ENCODE measurements around the gene RNF25.

Gene RNF25

GRCh38 chr2:218671654-218672566, at the start of gene RNF25, which contains the start of gene STK36:
TSS of gene RNF25 (minus strand) at chr2:218672002. CDS start at chr2:218671970, 32 bp downstream.
TSS of gene STK36 (plus strand) at chr2:218672086. CDS start at chr2:218672830, 744 bp downstream.
- DNase-seq, result peak; percentile 94

GRCh38 chr2:218721488-218721887, 49.7 kb upstream of the RNF25 start:
- DNase-seq, result no peak

- no peak for DNase-seq
These were observed 48.5 kb upstream of the RNF25 start for GRCh38 chr2:218720048-218721041.

GRCh38 chr2:218719457-218719856, 47.7 kb upstream of the RNF25 start:
- DNase-seq, result no peak

- no peak for DNase-seq
These were observed 46.3 kb upstream of the RNF25 start for GRCh38 chr2:218718058-218718457.

- DNase-seq, result no peak
These were observed 45.5 kb upstream of the RNF25 start for GRCh38 chr2:218717262-218717661.

- no peak for DNase-seq
These were observed 44.3 kb upstream of the RNF25 start for GRCh38 chr2:218716070-218716469.

GRCh38 chr2:218713922-218714321, 42.1 kb upstream of the RNF25 start:
- DNase-seq, result no peak

GRCh38 chr2:218711550-218711929, 39.7 kb upstream of the RNF25 start:
- DNase-seq, result no peak

- peak; percentile 99 for DNase-seq
These were observed 39.1 kb upstream of the RNF25 start, which contains the start of gene TTLL4 for GRCh38 chr2:218710687-218711549. TSS of gene TTLL4 (plus strand) at chr2:218710835. CDS start at chr2:218737677, 26,842 bp downstream.

GRCh38 chr2:218710334-218710686, 38.5 kb upstream of the RNF25 start:
- no peak for DNase-seq

GRCh38 chr2:218709908-218710307, 38.1 kb upstream of the RNF25 start:
- no peak for DNase-seq

GRCh38 chr2:218708086-218708485, 36.3 kb upstream of the RNF25 start:
- DNase-seq, result no peak

- DNase-seq, result no peak
These were observed 31.5 kb upstream of the RNF25 start for GRCh38 chr2:218703341-218703740.

GRCh38 chr2:218701806-218702205, 30.0 kb upstream of the RNF25 start:
- no peak for DNase-seq

GRCh38 chr2:218698885-218699284, 27.1 kb upstream of the RNF25 start:
- no peak for DNase-seq

GRCh38 chr2:218694405-218695145, 22.8 kb upstream of the RNF25 start:
- no peak for DNase-seq

- no peak for DNase-seq
These were observed 19.4 kb upstream of the RNF25 start for GRCh38 chr2:218691234-218691633.

GRCh38 chr2:218687400-218688060, 15.7 kb upstream of the RNF25 start:
- DNase-seq, result peak; percentile 94

- DNase-seq, result no peak
These were observed 8.3 kb upstream of the RNF25 start for GRCh38 chr2:218680061-218680460.

GRCh38 chr2:218679119-218679518, 7.3 kb upstream of the RNF25 start:
- no peak for DNase-seq
